ENCODE data around the gene DNAJC25.

DNA sequence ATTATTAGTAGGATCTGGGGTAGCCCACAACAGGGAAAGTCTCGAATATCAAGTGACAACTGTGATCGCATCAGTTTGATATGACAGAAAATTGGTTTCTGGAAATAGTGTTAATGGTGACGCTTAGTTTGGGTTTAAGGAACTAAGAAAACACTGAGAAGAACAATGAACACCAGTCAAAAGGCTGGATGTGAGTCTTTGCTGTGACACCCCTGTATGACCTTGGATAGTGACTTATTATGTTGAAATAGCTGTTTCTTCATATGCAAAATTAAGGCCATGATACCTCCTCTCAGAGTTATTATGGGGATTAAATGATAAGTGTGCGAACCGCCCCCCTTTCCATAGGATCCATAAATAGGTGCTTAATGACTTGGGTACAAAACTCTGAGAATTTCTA, 926 bp downstream of the DNAJC25 start:
- TF ChIP-seq, protein P1, sequence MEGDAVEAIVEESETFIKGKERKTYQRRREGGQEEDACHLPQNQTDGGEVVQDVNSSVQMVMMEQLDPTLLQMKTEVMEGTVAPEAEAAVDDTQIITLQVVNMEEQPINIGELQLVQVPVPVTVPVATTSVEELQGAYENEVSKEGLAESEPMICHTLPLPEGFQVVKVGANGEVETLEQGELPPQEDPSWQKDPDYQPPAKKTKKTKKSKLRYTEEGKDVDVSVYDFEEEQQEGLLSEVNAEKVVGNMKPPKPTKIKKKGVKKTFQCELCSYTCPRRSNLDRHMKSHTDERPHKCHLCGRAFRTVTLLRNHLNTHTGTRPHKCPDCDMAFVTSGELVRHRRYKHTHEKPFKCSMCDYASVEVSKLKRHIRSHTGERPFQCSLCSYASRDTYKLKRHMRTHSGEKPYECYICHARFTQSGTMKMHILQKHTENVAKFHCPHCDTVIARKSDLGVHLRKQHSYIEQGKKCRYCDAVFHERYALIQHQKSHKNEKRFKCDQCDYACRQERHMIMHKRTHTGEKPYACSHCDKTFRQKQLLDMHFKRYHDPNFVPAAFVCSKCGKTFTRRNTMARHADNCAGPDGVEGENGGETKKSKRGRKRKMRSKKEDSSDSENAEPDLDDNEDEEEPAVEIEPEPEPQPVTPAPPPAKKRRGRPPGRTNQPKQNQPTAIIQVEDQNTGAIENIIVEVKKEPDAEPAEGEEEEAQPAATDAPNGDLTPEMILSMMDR (conservative IDR thresholded peaks at IDR 0.05): no peak
- TF ChIP-seq EZH2 (IDR thresholded peaks at IDR 0.05; ENCODE audit: low read depth): no peak
